Astrocyte (in vitro differentiated cells and primary cell): ENCODE measurements around the gene ABCA4. TPM values are rescaled to one million over a fixed set of nuclear protein-coding genes. Genes with fewer than 3 reads are reported as not detected.

ENCODE experiments used
- DNase-seq: peaks from one replicate; pipeline ENCODE4 v3.0.0-alpha.2; 2010; ENCODE audit warnings: low read depth
- FAIRE-seq: peaks from 2 replicates; lab custom pipeline; 2011; peaks lifted over from hg19 to GRCh38; lab: Jason Lieb, UNC
- H2AFZ ChIP-seq: 2 replicates; pipeline ENCODE4 v1.6.0; 2012; ENCODE audit warnings: low read depth, low read length, inconsistent platforms
- H3K27ac ChIP-seq: 2 replicates; pipeline ENCODE4 v1.5.1; 2011; ENCODE audit warnings: low read depth, low read length, inconsistent platforms
- H3K27me3 ChIP-seq: 2 replicates; pipeline ENCODE4 v1.6.0; 2011; ENCODE audit warnings: low read length, inconsistent platforms; ENCODE audit not compliant: insufficient read depth
- H3K36me3 ChIP-seq: 2 replicates; pipeline ENCODE4 v1.5.1; 2011; ENCODE audit warnings: low read length, inconsistent platforms; ENCODE audit not compliant: insufficient read depth
- H3K4me1 ChIP-seq: 2 replicates; pipeline ENCODE4 v1.5.1; 2011; ENCODE audit warnings: low read length, inconsistent platforms; ENCODE audit not compliant: insufficient read depth
- H3K4me2 ChIP-seq: 2 replicates; pipeline ENCODE4 v1.6.0; 2012; ENCODE audit warnings: low read length, inconsistent platforms
- H3K4me3 ChIP-seq: 2 replicates; pipeline ENCODE4 v1.5.1; 2011; ENCODE audit warnings: low read depth, mild to moderate bottlenecking, low read length, inconsistent platforms; ENCODE audit not compliant: insufficient read depth
- H3K79me2 ChIP-seq: 2 replicates; pipeline ENCODE4 v1.6.0; 2012; ENCODE audit warnings: mild to moderate bottlenecking, low read length, inconsistent platforms; ENCODE audit not compliant: insufficient read depth
- H3K9ac ChIP-seq: 2 replicates; pipeline ENCODE4 v1.6.0; 2012; ENCODE audit warnings: mild to moderate bottlenecking, low read length, inconsistent platforms
- H3K9me3 ChIP-seq: 2 replicates; pipeline ENCODE4 v1.5.1; 2012; ENCODE audit warnings: low read depth, mild to moderate bottlenecking, low read length, inconsistent platforms; ENCODE audit not compliant: insufficient read depth
- H4K20me1 ChIP-seq: 2 replicates; pipeline ENCODE4 v1.6.0; 2012; ENCODE audit warnings: low read length, inconsistent platforms; ENCODE audit not compliant: insufficient read depth
- H3K27ac Mint-ChIP-seq: one replicate; pipeline ENCODE4 v1.8.0; 2021; ENCODE audit warnings: mild to moderate bottlenecking, mixed read lengths; ENCODE audit not compliant: unreplicated experiment
- H3K27me3 Mint-ChIP-seq: one replicate; pipeline ENCODE4 v1.8.0; 2021; ENCODE audit warnings: low read depth, mixed read lengths; ENCODE audit not compliant: unreplicated experiment
- H3K36me3 Mint-ChIP-seq: one replicate; pipeline ENCODE4 v1.8.0; 2021; ENCODE audit warnings: low read depth, mixed read lengths; ENCODE audit not compliant: unreplicated experiment
- H3K4me1 Mint-ChIP-seq: one replicate; pipeline ENCODE4 v1.8.0; 2021; ENCODE audit warnings: low read depth, mixed read lengths; ENCODE audit not compliant: unreplicated experiment
- H3K4me3 Mint-ChIP-seq: one replicate; pipeline ENCODE4 v1.8.0; 2021; ENCODE audit warnings: mild to moderate bottlenecking, moderate library complexity, mixed read lengths; ENCODE audit not compliant: unreplicated experiment
- H3K9me3 Mint-ChIP-seq: one replicate; pipeline ENCODE4 v1.8.0; 2021; ENCODE audit warnings: mild to moderate bottlenecking, mixed read lengths; ENCODE audit not compliant: unreplicated experiment
- EZH2 ChIP-seq: IDR thresholded peaks from 2 replicates; pipeline ENCODE4 v1.6.1; 2012; ENCODE audit warnings: mild to moderate bottlenecking, low read length, inconsistent platforms; ENCODE audit not compliant: insufficient read depth
- total RNA-seq: library from RNA; stranded (reverse); gene quantifications from 2 replicates; pipeline ENCODE4 v1.2.1, GENCODE V29; 2021
- TF ChIP-seq, protein P1 (sequence below): IDR thresholded peaks from 2 replicates; pipeline ENCODE4 v1.5.1; 2011; ENCODE audit warnings: low read depth, mild to moderate bottlenecking, inconsistent platforms, low read length, moderate library complexity; ENCODE audit not compliant: insufficient read depth

The ABCA4 gene
- total RNA-seq, 1 donor from 2014 or later: 0.20 TPM

DNA sequence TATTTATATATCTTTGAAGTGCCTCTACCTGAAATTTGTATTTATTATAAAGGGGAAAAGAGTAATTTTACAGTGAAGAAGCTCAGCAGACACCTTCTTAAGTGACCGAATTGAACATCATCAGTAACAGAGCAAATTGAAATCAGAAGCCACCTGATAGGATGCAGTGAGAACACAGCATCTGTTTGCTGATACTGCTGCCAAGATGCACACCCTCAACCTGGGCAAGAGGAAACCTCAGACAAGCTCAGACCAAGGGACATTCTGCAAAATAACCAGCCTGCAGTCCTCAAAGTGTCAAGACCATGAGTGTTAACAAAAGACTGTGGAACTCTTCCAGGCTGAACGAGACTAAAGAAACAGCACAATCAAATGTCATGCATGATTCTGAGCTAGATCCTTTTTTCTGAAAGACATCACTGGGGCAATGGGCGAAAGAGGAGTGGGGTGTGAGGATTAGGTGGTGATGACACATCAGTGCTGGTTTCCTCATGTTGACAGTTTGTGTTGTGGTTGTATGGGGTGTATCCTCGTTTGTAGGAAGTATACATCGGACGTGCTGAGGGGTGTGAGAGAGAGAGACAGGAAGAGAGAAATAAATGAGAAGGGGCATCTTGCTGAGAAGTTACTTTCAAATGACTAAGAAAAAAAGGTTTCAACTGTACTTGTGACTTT, 103.7 kb downstream of the ABCA4 start:
- H2AFZ ChIP-seq: no peak overlapping the region
- H3K9me3 Mint-ChIP-seq: no peaks in the 10 kb centered on the region

DNA sequence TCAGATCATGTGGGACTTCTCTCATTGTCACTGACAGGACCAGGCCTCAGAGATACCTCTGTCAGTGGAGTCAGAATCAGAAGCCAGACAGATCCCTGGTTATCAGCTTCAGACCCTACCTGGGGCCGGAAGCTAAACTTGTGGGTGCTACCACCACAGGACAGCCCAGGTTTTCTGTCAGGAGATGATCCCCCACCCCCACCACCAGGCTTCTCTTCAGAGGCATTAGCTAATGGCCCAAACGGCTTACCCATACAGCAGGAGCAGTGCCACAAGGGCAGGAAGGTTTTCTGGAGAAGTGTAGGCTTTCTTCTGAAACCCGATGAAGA, 105.5 kb downstream of the ABCA4 start:
- Histone ChIP-seq H3K4me1 (peaks cover 5% of the 10 kb centered on the region), H3K4me2 (no peak overlapping the region), H3K4me3 (no peak overlapping the region), H3K36me3 (no peaks in the 10 kb centered on the region), H4K20me1 (no peaks in the 10 kb centered on the region), H3K79me2 (no peaks in the 10 kb centered on the region), H3K27me3 (no peaks in the 10 kb centered on the region), H3K9me3 (no peaks in the 10 kb centered on the region), H2AFZ (no peak overlapping the region), H3K27ac (no peak overlapping the region), H3K9ac (no peak overlapping the region)
- Mint-ChIP-seq H3K9me3 (no peaks in the 10 kb centered on the region), H3K27me3 (peaks cover 25% of the 10 kb centered on the region), H3K4me3 (no peak overlapping the region), H3K36me3 (no peaks in the 10 kb centered on the region), H3K27ac (no peak overlapping the region), H3K4me1 (peaks cover 25% of the 10 kb centered on the region)
- no peak for FAIRE-seq
- TF ChIP-seq, protein P1, sequence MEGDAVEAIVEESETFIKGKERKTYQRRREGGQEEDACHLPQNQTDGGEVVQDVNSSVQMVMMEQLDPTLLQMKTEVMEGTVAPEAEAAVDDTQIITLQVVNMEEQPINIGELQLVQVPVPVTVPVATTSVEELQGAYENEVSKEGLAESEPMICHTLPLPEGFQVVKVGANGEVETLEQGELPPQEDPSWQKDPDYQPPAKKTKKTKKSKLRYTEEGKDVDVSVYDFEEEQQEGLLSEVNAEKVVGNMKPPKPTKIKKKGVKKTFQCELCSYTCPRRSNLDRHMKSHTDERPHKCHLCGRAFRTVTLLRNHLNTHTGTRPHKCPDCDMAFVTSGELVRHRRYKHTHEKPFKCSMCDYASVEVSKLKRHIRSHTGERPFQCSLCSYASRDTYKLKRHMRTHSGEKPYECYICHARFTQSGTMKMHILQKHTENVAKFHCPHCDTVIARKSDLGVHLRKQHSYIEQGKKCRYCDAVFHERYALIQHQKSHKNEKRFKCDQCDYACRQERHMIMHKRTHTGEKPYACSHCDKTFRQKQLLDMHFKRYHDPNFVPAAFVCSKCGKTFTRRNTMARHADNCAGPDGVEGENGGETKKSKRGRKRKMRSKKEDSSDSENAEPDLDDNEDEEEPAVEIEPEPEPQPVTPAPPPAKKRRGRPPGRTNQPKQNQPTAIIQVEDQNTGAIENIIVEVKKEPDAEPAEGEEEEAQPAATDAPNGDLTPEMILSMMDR: no peak
- no peak for TF ChIP-seq EZH2
- DNase-seq: no peak

More for the DNA sequence above, 103.7 kb downstream of the ABCA4 start:
- Histone ChIP-seq H3K79me2 (no peaks in the 10 kb centered on the region), H4K20me1 (no peaks in the 10 kb centered on the region), H3K4me3 (no peak overlapping the region), H3K27ac (no peak overlapping the region), H3K27me3 (no peaks in the 10 kb centered on the region), H3K9ac (no peak overlapping the region), H3K36me3 (no peaks in the 10 kb centered on the region), H3K9me3 (no peaks in the 10 kb centered on the region), H3K4me1 (peaks cover 24% of the 10 kb centered on the region), H3K4me2 (no peak overlapping the region)
- DNase-seq (no peak), FAIRE-seq (no peak)
- Mint-ChIP-seq H3K4me3 (no peak overlapping the region), H3K27me3 (peaks cover 21% of the 10 kb centered on the region), H3K36me3 (no peaks in the 10 kb centered on the region), H3K27ac (no peak overlapping the region), H3K4me1 (peaks cover 39% of the 10 kb centered on the region)
- TF ChIP-seq, protein P1: no peak
- TF ChIP-seq EZH2: no peak

DNA sequence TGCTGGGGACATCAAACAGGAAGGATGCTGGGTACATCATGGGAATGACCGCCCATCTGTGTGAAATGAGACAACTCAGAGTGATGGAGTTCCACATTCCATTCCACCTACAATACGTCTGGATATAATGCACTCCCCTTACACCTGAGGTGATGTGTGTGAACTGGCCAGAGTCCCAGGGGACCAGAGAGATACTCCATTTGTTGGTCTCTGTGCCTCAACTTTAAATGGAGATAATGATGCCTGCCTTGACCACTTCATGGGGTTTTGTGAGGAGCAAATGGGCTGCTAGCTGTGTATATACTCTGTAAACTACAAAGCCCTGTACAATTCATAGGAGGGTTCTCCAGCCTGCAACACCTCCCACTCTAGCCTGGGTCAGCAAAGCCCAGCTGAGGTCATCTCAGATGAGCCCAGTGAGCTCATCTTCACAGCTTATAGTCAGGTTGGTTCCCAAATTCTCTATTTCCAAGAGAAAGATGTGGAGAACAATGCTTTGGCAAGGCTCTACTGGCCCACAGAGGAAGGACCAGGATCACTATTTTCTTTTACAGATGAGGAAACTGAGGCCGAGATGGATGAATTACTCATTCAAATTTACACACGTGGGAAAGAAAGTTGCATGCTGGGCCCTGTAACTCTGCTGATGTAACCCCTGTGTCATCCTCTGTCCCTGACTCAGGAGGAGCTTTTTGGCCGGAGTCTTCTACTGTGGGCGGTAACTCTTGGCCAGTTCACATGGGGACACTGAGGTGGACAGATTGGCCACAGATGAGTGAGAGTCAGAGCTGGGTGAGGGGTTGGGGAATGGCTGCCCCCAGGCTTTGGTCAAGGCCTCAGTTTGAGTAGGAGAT, 106.1 kb downstream of the ABCA4 start:
- no peak for DNase-seq
- H3K4me3 Mint-ChIP-seq: no peak overlapping the region

More for the DNA sequence above, 106.1 kb downstream of the ABCA4 start:
- no peaks in the 10 kb centered on the region for H3K4me1 ChIP-seq
- H4K20me1 ChIP-seq: no peaks in the 10 kb centered on the region
- H3K36me3 Mint-ChIP-seq: no peaks in the 10 kb centered on the region
- H3K27ac Mint-ChIP-seq: no peak overlapping the region
- TF ChIP-seq EZH2: no peak
- TF ChIP-seq, protein P1: no peak
- FAIRE-seq: no peak
- no peaks in the 10 kb centered on the region for H3K79me2 ChIP-seq
- no peak overlapping the region for H2AFZ ChIP-seq
- H3K9ac ChIP-seq: no peak overlapping the region
- no peak overlapping the region for H3K27ac ChIP-seq
- H3K4me3 ChIP-seq: no peak overlapping the region
- H3K4me2 ChIP-seq: no peak overlapping the region
- H3K27me3 Mint-ChIP-seq: peaks cover 26% of the 10 kb centered on the region
- H3K9me3 ChIP-seq: no peaks in the 10 kb centered on the region
- H3K4me1 Mint-ChIP-seq: peaks cover 19% of the 10 kb centered on the region
- no peaks in the 10 kb centered on the region for H3K27me3 ChIP-seq
- H3K36me3 ChIP-seq: no peaks in the 10 kb centered on the region
- no peaks in the 10 kb centered on the region for H3K9me3 Mint-ChIP-seq
